HG02870 (cell line): ENCODE measurements around the gene HOXD4.

ENCODE experiments used
- ATAC-seq: cut with Tn5 transposase; IDR thresholded peaks from one replicate; pipeline ENCODE4 v1.9.1; 2021; ENCODE audit warnings: mild to moderate bottlenecking, moderate library complexity; ENCODE audit not compliant: unreplicated experiment

HOXD4 gene

DNA sequence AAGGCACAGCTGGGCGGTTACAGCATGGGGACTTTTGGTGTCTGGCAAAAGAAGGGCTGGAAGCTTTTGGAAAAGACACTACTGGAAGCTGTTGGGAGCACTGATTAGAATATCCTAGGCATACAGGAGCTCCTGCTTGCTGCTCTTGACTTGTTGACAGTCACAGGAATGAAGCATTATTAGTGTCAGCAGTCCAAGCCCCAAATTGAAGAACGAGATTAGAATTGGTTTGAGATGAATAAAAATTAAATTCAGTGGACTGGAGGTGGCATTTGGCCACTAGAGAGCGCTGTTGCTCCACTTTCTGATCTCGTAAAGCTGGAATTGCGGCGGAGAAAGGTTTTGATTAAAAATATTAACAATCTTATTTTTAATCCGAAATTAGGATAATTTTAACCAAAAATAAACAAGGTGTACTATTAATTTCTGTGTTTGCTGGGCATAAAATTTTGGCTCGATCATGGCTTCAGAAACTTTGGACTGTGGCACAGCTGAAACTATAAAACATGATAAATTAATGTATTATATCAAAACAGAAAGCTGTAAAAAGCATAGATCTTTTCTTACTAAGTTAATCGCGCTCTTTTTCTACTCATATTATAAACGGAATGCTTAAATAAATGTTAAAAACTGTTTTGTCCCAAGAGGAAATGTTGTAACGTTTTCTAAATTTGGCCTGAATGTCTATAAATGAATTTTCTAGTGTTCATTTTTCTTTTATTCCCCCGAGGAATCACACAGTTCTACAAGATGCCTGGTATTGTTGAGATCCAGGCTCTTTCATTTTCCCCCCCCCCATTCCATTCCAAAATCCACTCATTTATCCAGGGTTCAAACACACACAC is 24.2 kb upstream of the HOXD4 start:
- no peak for ATAC-seq

DNA sequence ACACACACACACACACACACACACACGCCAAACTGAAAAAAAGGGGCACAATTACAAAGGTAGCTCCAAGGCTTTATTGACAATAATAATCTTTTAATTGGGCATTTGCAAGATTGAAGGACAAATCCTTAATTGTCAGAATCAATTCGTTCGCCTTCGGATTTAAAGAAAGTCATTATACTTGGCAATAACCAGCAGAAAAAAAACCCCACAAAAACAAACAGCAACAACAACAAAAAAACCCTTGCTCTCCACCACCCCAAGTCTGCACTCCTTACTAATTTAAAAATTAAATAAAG is 23.6 kb upstream of the HOXD4 start:
- no peak for ATAC-seq

DNA sequence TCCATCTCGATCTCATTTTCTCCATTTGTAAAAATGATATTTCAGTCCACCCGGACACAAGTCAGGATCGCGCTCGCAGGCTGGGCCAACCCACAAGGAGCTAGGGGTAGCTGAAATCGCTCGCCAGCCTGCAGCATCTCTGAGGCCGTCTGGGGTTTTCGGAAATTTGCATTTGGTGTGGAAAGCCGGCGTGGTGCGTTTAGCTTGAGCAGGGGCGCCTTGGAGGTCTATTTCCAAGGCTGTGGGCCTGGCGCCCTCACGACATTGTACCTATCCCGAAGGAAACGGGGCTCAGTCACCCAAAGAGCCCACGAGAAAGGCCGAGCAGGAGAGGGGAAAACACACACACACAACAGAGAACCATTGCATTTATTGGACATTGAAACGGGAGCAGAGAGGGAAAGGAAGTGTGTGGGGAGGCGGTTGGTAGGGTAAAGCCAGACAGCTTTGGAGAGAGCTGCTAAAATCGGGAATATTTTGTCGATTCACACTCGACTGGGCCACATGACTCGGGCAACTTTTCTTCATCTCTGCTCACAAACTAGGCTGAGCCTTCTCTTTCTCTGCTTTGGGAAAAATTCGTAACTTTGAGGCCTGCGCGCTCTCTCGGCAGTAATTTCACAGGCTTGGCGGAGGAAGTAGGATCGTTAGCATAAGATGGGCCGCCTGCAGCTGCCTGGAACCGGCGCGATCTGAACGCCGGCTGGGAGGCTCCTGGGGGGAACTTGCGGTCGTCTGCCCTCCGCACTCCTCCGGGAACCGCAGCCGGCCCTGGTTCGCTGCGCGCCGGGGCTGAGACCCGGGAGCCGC is 23.0 kb upstream of the HOXD4 start:
- ATAC-seq: no peak

DNA sequence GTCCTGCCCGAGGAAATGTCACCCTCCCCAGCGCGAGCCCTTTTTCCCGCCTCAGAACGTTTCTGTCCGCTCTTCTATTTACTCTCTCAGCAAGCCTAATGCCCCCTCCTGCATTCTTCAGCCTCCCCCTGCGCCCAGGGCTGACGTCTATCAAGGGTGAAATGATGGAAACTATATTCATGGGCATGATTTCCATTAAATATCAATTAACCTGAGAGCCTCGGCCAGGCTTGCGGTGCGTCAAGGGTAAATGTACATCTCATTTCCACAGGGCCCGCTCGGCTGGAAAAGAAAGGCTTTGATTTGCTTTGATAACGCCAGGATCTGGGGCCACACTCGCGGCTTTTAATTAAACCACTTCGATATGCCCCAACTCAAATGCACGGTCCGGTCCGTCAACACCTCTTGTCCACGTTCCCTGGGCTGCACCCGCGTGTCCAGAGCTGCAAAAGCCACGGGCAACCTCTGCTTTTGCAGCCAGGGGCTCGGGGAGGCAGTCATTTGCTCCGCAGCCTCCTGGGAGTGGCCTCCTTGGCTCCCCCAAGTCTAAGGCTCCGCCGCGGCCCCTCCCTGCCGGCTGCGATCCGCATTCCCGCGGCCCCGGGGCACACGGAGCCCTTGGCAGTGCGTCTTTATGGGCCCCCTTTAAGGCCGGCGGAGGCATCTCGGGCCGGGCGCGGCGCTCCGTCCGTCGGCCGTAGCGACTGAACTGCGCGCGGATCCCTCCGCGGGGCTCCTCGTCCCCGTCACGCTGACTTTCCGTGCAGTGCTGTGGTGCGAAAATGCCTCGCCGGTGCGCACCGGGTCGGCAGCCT is 22.2 kb upstream of the HOXD4 start, which contains the start of gene HOXD8:
Gene HOXD8 (plus strand): TSS at position 724 of the 815 bp plus-strand sequence. CDS start 662 bp downstream, outside the sequence.
- ATAC-seq: no peak

DNA sequence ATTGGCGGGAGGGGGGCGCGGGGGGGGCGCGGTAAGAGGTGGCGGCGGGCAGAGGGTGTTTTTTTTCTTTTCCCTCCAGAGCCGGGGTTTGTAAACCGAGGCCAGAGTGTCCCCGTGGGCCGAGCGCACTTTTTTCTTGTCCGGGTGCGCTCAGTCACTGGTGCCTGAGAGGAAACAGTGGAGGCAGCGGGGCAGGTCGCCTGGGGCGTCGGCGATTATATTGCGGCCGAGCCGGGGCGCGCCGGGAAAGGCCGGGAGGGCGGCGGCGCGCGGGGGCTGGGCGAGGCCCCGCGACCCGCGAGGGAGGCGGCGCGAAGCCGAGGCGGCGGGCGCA is 21.6 kb upstream of the HOXD4 start:
- no peak for ATAC-seq

DNA sequence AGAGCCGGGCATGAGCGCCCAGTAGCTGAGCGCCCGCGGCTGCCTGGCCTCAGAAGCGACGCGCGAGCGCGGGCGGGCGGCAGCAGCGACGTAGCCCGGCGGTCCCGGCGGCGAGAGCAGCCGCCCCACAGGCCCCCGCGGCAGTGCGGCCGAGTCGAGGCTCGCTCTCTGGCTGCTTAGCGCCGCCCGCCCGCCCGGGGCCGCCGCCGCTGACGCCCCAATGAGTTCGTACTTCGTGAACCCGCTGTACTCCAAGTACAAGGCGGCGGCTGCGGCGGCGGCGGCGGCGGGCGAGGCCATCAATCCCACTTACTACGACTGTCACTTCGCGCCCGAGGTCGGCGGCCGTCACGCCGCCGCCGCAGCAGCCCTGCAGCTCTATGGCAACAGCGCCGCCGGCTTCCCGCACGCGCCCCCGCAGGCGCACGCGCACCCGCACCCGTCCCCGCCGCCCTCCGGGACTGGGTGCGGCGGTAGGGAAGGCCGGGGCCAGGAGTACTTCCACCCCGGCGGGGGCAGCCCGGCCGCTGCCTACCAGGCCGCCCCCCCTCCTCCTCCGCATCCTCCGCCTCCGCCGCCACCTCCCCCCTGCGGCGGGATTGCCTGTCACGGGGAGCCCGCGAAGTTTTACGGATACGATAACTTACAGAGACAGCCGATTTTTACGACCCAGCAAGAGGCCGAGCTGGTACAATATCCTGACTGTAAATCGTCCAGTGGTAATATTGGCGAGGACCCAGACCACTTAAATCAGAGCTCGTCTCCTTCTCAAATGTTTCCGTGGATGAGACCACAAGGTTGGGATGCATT is 21.0 kb upstream of the HOXD4 start:
- no peak for ATAC-seq

DNA sequence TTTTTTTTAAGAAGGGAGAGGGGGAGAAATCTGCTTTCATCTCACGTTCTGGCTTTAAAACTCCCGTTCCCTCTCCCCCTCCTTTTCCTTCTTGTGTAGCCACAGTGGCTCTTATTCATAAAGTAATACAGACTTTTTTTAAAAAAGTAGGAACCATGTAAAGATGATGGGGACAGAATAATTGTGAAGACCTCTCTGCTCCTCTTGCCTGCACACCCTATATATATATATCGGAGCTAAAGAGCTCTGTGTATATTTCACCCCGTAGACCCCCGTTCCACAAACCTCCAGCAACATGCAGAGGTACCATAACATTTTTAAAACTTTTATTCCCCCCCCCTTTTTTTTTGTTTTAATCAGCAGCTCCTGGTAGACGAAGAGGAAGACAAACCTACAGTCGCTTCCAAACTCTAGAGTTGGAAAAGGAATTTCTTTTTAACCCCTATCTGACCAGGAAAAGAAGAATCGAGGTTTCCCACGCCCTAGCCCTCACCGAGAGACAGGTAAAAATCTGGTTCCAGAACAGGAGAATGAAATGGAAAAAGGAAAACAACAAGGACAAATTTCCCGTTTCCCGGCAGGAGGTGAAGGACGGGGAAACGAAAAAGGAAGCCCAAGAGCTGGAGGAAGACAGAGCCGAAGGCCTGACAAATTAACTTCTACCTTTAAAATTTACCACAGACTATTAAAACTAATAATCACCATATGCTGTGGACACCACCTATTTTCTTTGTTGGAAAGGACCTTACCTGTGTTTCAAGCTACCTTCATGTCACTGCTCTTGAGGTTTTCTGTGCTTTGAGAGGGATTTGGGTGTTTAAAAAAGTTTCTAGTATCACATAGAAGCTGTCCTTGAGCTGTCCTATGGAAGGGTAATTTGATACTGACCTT is 20.1 kb upstream of the HOXD4 start:
- ATAC-seq: no peak

DNA sequence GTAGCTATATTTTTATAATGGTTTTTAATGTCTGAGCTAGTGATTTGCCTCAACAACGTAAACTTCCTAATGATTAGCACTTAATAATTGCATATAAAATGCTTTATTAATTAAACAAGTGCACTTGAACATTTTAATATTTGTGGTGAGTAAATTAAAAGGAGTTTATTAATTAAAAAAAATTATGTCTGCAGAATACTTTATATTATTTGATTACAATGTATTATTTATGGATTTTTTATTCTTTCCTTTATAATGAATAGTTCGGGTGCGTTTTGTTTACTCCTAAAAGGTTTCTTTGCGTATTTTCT is 19.5 kb upstream of the HOXD4 start:
- ATAC-seq: no peak

DNA sequence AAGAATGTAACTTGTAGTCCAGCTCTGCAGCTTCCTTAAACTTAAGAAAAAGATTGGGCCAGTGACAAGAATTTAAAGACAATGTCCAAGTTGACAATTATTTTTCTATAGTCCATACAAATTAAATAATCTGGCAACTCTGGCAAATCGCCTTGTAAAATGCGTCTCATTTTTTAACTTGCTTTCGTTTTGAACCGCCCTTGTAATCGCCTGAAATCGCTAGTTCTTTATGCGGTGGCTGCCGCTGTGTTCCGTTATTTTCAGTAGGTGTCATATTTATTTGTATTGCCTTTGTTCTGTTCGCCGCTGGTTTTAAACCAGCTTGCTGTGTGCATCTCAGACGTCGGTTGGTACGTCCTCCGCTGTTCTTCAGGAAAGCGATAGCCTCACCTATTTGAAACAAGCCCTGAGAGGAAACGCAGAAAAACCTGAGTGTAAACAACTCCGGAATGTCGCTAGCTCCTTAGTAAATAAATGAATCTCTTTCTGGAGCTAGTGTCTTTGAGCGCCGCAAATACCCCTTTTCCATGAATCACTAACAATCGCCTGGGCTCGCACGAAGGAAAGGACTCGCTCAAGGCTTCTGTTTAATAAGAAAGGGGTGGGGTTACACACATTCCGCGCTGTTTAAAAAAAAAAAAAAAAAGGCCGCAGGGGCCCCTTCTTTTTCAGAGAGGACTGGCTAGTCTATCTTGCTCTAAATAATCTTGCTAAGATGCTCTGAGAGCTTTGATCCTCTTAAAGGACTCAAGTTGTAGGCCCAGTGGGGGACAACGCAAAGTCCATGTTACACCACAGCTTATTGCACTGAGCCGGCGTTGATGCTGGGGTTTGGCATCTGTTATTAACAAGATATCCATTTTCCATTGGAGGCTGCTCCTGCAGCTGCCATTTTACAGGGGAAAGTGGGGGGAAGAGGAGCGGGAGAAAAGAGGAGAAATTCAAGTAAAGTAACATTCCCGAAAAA is 18.9 kb upstream of the HOXD4 start:
- no peak for ATAC-seq

DNA sequence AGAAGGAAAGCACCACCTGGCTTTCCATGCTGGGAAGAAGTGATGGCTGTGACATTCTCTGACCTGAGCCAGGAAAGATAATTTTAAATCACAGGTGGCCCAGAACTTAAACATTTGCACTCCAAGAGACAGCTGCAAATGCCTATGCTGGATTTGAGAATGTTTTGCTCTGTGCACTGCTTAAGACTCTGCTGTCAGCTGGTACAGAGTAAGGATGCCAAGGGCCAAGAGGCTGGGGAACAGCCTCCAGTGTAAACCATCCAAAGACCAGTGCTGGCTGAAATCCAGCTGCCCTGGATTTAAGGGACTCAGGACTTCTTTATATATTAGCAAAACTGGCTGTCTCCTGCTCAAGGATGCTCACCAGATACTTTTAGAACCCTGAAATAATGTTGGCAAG is 18.0 kb upstream of the HOXD4 start:
- ATAC-seq: no peak

DNA sequence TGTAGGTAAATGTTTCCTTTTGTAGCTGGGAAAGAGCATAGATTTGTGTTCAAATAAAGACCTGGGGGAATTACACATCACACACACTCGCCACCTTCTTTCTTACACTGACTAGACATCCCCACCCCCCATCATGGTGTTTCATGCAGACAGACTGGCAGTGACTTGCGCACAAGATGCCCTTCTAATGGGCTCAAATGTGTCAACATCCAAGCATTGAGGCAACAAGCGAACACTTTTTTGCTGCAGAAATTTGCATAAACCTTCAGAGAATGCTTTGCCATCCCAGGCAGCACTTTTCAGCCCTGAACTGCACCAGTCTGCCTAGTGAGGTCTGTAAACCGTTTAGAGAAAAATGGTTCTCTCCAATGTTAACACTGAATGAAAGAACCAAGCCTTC is 17.3 kb upstream of the HOXD4 start:
- no peak for ATAC-seq

DNA sequence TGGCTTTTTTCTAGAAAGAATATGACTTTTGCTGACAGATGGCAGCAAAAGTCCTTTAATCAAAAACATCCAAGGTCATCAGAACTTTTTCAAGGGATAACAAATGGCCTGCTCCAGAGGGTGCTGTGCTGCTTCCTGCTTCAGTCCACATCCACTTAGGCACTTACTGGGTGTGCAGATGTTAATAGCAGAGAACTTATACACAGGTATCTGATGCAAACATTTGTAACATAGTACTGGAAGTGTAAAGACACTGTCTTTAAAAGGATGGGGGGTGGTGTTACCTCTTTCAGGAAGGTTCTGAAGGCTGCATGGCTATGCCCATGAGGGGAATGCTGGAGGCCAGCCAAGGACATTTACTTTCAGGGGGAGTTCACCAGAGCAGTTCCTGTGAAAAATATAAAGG is 16.3 kb upstream of the HOXD4 start:
- ATAC-seq: no peak

DNA sequence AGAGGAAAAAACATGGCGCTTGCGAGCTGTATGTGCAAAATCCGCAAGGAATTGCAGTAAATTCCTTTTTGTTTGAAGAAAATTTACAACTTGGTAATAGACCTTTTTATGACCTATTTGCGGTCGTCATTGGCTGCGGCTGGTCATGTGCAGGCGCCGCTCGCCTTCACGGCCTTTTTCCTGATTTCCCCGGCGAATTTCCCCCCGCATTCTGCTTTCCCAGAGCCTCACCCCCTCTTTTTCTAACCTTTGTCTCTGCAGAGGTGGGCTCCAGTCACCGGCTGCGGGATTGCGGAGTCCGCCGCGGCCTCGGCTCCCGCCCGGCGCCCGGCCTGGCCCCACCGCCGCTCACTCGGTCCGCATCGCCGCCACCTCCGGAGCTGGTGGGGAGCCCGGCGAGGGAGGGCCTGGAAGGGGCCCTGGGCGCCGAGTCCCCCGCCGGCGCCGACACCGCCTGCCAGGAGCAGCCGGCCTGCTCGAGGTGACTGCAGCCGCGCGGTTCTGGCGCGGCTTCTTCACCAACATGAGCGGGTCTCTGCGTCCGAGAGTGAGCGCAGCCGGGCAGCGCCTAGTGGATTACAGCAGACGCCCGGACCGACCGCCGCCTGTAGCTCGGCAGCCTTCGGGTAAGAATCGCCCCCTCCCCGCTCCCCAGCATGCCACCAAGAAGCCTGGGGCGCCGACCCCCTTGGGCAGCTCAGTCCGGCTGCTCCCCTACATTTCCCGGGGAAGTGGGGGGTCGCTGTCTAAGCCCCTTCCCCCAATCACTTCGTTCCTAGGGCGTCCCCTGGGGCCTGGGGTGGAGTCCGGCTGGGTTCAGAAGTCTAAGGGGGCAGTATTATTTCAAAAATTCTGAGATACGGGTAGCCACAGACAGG is 14.7 kb upstream of the HOXD4 start:
- ATAC-seq: no peak

DNA sequence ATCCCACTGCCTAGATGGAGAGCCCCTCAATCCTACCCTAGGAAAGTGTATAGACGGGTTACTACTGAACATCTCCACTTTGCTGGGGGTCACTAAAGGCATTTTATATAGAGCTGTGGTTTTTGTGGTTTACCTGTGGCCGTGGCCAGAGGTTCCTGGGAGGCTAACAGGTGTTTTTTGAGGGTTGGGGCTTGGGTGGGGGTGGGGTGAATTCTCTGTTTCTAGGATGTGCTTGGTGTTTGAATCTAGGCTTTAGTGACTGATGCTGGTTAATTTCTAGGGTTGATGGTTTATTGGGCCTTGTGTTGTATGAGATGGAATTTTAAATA is 14.1 kb upstream of the HOXD4 start:
- no peak for ATAC-seq

DNA sequence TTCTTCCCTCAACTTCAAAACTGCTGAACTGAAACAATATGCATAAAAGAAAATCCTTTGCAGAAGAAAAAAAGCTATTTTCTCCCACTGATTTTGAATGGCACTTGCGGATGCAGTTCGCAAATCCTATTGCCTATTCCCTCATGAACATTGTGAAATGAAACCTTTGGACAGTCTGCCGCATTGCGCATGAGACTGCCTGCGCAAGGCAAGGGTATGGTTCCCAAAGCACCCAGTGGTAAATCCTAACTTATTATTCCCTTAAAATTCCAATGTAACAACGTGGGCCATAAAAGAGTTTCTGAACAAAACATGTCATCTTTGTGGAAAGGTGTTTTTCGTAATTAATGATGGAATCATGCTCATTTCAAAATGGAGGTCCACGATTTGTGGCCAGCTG is 13.4 kb upstream of the HOXD4 start:
- ATAC-seq: no peak

DNA sequence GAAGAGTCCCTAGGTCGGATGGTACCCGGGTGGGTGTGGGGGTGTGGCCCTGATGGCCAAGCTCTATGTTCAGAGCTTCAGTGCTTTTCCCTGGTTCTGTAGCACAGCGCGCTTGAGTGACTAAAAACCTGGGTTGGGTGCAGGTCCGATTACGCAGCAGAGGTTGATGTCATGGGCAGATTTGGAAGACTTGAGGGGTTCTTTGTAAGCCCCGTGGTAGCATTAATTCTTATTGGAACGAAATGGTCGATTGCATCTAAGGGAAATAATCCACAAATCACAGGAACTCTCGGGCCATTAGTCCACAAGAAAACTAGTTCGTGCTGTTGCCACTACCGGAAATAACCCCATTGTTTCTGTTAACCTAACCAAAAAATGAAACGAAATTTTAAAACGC is 12.8 kb upstream of the HOXD4 start:
- ATAC-seq: no peak

DNA sequence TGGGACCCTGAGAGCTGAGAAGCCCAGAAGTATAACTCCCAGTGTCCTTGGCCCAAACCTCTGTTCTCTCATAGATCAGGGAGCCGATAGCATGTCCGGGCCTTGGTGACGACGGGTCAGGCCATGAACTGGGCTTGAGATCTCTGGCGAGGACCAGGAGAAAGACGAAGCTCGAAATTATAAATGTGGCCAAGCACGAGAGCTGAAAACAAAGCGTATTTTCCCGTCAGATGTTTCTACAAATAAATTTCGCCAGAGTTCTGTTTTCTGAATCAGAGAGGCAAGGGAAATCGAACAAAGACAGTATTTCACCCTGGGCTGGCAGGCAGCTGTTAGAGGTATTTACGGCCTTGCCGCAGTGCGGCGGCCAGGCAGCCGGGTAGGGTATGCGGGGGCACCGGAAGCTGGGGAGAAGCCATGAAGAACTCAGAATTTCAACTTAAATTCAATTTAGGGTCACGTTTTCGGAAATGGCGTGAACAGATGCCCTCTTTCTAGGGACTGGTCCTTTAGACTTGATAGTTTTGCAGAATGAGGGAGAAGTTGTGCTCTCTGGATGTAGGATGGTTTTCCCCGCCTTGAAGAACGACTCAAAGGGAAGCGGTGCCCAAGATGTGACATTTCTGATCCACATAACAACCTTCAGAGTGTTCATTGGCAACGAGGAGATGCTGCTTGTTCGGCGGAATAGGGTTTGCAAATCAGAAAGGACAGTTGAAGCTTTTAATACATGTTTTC is 12.3 kb upstream of the HOXD4 start:
- no peak for ATAC-seq
